ENCODE measurements around the gene ZNF324B.

ZNF324B gene

GRCh38 chr19:58499021-58499927 lies 47.9 kb downstream of the ZNF324B start (continued):
- no peak for TF ChIP-seq ZNF19 (tag by site-specific recombination; IDR thresholded peaks at IDR 0.05; ENCODE audit: low read depth)
- no peak for TF ChIP-seq ZNF175 (tag by site-specific recombination; IDR thresholded peaks at IDR 0.05)
- TF ChIP-seq ZNF707 (tag by site-specific recombination; IDR thresholded peaks at IDR 0.05): no peak
- no peak for TF ChIP-seq ZNF626 (tag by site-specific recombination; IDR thresholded peaks at IDR 0.05)
- TF ChIP-seq ZXDB (tag by site-specific recombination; IDR thresholded peaks at IDR 0.05): peak; percentile 99
- no peak for TF ChIP-seq ZBTB49 (tag by site-specific recombination; IDR thresholded peaks at IDR 0.05; ENCODE audit: low read depth)
- no peak for TF ChIP-seq KLF10 (tag by site-specific recombination; IDR thresholded peaks at IDR 0.05)
- TF ChIP-seq ZNF214 (tag by site-specific recombination; IDR thresholded peaks at IDR 0.05; ENCODE audit: borderline replicate concordance): no peak
- TF ChIP-seq YY1 (tag by site-specific recombination; IDR thresholded peaks at IDR 0.05): no peak
- TF ChIP-seq SP3 (tag by site-specific recombination; IDR thresholded peaks at IDR 0.05): peak; percentile 84
- no peak for TF ChIP-seq MEIS1 (CRISPR knock-in tag; IDR thresholded peaks at IDR 0.05; ENCODE audit: borderline replicate concordance)
- TF ChIP-seq ZNF530 (tag by site-specific recombination; IDR thresholded peaks at IDR 0.05; ENCODE audit: low read depth): no peak
- no peak for TF ChIP-seq ZNF677 (tag by site-specific recombination; IDR thresholded peaks at IDR 0.05)
- TF ChIP-seq ZSCAN30 (tag by site-specific recombination; IDR thresholded peaks at IDR 0.05): peak; percentile 88
- TF ChIP-seq KLF8 (tag by site-specific recombination; IDR thresholded peaks at IDR 0.05): peak; percentile 80
- TF ChIP-seq ZNF596 (tag by site-specific recombination; IDR thresholded peaks at IDR 0.05): no peak
- no peak for TF ChIP-seq ZNF121 (tag by site-specific recombination; IDR thresholded peaks at IDR 0.05)
- no peak for TF ChIP-seq ZNF645 (tag by site-specific recombination; IDR thresholded peaks at IDR 0.05)
- peak; percentile 92 for TF ChIP-seq ZNF660 (tag by site-specific recombination; IDR thresholded peaks at IDR 0.05)
- no peak for TF ChIP-seq ZNF362 (tag by site-specific recombination; IDR thresholded peaks at IDR 0.05)
- TF ChIP-seq ZNF24 (tag by site-specific recombination; IDR thresholded peaks at IDR 0.05): peak; percentile 78
- no peak for TF ChIP-seq ZIC2 (tag by site-specific recombination; IDR thresholded peaks at IDR 0.05)
- peak; percentile 65; the same call in 1 of the 2 replicates for TF ChIP-seq ZNF768 (tag by site-specific recombination; IDR thresholded peaks at IDR 0.05)
- TF ChIP-seq ZNF324 (tag by site-specific recombination; IDR thresholded peaks at IDR 0.05): peak; percentile 71; the same call in 1 of the 2 replicates
- no peak for TF ChIP-seq ZNF274 (IDR thresholded peaks at IDR 0.05; ENCODE audit: low read length)
- TF ChIP-seq ZNF274 (tag by site-specific recombination; IDR thresholded peaks at IDR 0.05; ENCODE audit: borderline replicate concordance): no peak
- TF ChIP-seq ZNF302 (tag by site-specific recombination; IDR thresholded peaks at IDR 0.05; ENCODE audit: low read depth): no peak
- peak; percentile 95 for TF ChIP-seq ZNF561 (tag by site-specific recombination; IDR thresholded peaks at IDR 0.05; ENCODE audit: borderline replicate concordance)
- TF ChIP-seq ZNF112 (tag by site-specific recombination; IDR thresholded peaks at IDR 0.05): no peak
- TF ChIP-seq ZNF623 (tag by site-specific recombination; IDR thresholded peaks at IDR 0.05): 0 out of 2 replicates have a peak, but pooled peaks have one; percentile 17
- no peak for TF ChIP-seq ZNF423 (tag by site-specific recombination; IDR thresholded peaks at IDR 0.05)
- no peak for TF ChIP-seq ZBTB48 (tag by site-specific recombination; IDR thresholded peaks at IDR 0.05)
- 0 out of 2 replicates have a peak, but pooled peaks have one; percentile 12 for TF ChIP-seq ZNF664 (tag by site-specific recombination; IDR thresholded peaks at IDR 0.05)
- no peak for TF ChIP-seq ZSCAN4 (tag by site-specific recombination; IDR thresholded peaks at IDR 0.05)
- no peak for TF ChIP-seq ZNF560 (tag by site-specific recombination; IDR thresholded peaks at IDR 0.05; ENCODE audit: borderline replicate concordance)
- TF ChIP-seq KLF9 (tag by site-specific recombination; IDR thresholded peaks at IDR 0.05; ENCODE audit: low read depth): peak; percentile 77

Data from HEK293 (cell line).